ENCODE data around the gene PLA2G6. TPM values are rescaled to one million over a fixed set of nuclear protein-coding genes. Genes with fewer than 3 reads are reported as not detected.

Gene PLA2G6
- total RNA-seq, 1 donor from 2014 or later, result 76.4 TPM

DNA sequence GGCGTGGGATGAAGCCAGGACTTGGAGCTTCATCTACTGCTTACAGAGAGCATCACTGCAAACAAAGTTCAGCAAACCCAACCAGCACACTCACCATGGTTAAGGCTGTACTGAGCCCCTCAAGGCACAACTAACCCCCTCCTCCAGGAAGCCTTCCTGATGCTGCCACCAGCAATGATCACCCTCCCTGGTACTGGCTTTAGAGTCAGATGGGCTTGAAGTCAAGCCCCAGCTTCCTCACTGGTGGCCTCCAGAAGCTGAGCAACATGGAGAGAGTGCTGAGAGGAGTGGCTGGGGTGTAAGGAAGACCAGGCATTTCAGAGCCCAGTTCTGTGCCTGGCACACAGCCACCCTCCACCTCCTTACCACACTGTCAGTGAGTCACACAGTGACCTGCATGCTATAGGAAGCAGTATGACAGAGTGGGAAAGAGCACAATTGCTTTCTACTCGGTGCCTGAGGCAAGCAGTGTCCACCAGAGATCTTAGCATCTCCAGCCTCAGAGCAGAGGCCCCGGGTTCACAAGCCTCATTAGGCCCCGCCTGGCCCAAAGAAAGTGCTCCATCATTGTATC is 46.4 kb downstream of the PLA2G6 start:
- H3K4me1 Mint-ChIP-seq (ENCODE audit: low read depth), result no peaks in the 10 kb centered on the region
- no peaks in the 10 kb centered on the region for H3K9me3 Mint-ChIP-seq (ENCODE audit: low read depth)
- DNase-seq (ENCODE audit: low spot score, unreplicated experiment), result no peak
- H3K36me3 Mint-ChIP-seq (ENCODE audit: insufficient read depth), result peaks cover 8% of the 10 kb centered on the region
- TF ChIP-seq, protein P1, sequence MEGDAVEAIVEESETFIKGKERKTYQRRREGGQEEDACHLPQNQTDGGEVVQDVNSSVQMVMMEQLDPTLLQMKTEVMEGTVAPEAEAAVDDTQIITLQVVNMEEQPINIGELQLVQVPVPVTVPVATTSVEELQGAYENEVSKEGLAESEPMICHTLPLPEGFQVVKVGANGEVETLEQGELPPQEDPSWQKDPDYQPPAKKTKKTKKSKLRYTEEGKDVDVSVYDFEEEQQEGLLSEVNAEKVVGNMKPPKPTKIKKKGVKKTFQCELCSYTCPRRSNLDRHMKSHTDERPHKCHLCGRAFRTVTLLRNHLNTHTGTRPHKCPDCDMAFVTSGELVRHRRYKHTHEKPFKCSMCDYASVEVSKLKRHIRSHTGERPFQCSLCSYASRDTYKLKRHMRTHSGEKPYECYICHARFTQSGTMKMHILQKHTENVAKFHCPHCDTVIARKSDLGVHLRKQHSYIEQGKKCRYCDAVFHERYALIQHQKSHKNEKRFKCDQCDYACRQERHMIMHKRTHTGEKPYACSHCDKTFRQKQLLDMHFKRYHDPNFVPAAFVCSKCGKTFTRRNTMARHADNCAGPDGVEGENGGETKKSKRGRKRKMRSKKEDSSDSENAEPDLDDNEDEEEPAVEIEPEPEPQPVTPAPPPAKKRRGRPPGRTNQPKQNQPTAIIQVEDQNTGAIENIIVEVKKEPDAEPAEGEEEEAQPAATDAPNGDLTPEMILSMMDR (IDR thresholded peaks at IDR 0.05; ENCODE audit: unreplicated experiment), result no peak
- no peak overlapping the region for H3K4me3 Mint-ChIP-seq (ENCODE audit: low read depth)
- no peaks in the 10 kb centered on the region for H3K27me3 Mint-ChIP-seq
- no peak overlapping the region for H3K27ac Mint-ChIP-seq

DNA sequence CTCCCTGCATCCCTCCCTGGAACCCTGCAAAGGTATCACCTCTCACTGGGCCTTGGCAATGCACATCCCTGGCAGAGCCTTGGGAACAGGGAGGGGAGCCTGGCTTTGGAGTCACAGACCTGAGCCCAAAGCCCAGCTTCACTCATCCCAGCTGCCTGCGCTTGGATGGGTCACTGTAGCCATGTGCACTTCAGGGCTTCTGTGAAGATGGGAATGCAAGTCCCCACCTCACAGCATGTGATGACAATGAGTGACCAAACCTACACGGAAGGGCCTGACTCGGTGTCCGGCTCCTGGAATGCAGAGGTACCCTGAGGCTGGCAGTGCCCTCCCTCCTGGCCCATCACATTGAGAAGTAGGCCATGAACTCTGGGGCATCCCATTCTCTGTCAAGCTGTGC is 48.3 kb downstream of the PLA2G6 start:
- no peak for DNase-seq (ENCODE audit: low spot score, unreplicated experiment)
- H3K9me3 Mint-ChIP-seq (ENCODE audit: low read depth), result no peaks in the 10 kb centered on the region
- no peak overlapping the region for H3K4me3 Mint-ChIP-seq (ENCODE audit: low read depth)
- no peak overlapping the region for H3K27ac Mint-ChIP-seq
- TF ChIP-seq, protein P1 (IDR thresholded peaks at IDR 0.05; ENCODE audit: unreplicated experiment), result no peak
- H3K4me1 Mint-ChIP-seq (ENCODE audit: low read depth), result no peaks in the 10 kb centered on the region
- peaks cover 8% of the 10 kb centered on the region for H3K36me3 Mint-ChIP-seq (ENCODE audit: insufficient read depth)
- no peaks in the 10 kb centered on the region for H3K27me3 Mint-ChIP-seq

DNA sequence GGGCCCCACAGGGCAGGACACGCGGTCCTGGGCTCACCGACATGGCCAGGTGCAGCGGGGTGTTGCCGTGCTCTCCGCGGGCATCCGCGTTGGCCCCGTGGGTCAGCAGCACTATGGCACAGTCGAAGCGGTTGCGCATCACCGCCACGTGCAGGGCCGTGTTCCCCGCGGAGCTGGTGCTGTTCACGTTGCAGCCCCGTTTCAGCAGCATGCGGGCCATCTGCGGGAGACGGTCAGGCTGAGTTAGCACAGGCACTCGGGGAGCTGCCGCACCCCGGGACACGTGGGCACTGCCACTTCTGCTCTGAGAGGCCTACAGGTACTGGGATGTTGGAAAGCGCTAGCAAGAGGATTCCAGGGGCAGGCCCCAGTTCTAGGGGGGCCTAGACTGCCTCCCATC is 48.8 kb downstream of the PLA2G6 start:
- no peaks in the 10 kb centered on the region for H3K9me3 Mint-ChIP-seq (ENCODE audit: low read depth)
- no peak overlapping the region for H3K27ac Mint-ChIP-seq
- H3K36me3 Mint-ChIP-seq (ENCODE audit: insufficient read depth), result peaks cover 8% of the 10 kb centered on the region
- H3K4me1 Mint-ChIP-seq (ENCODE audit: low read depth), result no peaks in the 10 kb centered on the region
- H3K27me3 Mint-ChIP-seq, result no peaks in the 10 kb centered on the region
- H3K4me3 Mint-ChIP-seq (ENCODE audit: low read depth), result no peak overlapping the region
- TF ChIP-seq, protein P1 (IDR thresholded peaks at IDR 0.05; ENCODE audit: unreplicated experiment), result no peak
- no peak for DNase-seq (ENCODE audit: low spot score, unreplicated experiment)

DNA sequence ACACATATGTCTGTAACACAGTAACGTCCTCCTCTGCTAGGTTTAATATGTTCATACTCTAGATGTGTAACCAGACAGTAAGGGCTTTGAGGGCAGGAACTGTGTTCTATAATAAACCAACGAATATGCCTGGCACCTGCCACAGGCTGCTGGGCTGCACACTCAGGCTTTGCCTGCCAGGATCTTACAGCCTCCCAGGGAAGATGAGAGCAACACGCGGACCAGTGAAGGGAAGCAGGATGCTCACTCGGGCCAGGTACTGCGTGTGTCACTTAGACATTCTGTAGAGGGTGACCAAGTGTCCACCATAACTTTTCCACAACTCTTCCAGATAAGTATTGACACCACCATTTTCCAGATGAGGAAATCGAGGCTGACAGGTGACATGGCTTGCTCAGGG is 49.5 kb downstream of the PLA2G6 start:
- Mint-ChIP-seq H3K9me3 (ENCODE audit: low read depth) (no peaks in the 10 kb centered on the region), H3K4me1 (ENCODE audit: low read depth) (no peaks in the 10 kb centered on the region), H3K27me3 (no peaks in the 10 kb centered on the region), H3K27ac (no peak overlapping the region), H3K36me3 (ENCODE audit: insufficient read depth) (peaks cover 8% of the 10 kb centered on the region), H3K4me3 (ENCODE audit: low read depth) (no peak overlapping the region)
- no peak for DNase-seq (ENCODE audit: low spot score, unreplicated experiment)
- TF ChIP-seq, protein P1 (IDR thresholded peaks at IDR 0.05; ENCODE audit: unreplicated experiment), result no peak

DNA sequence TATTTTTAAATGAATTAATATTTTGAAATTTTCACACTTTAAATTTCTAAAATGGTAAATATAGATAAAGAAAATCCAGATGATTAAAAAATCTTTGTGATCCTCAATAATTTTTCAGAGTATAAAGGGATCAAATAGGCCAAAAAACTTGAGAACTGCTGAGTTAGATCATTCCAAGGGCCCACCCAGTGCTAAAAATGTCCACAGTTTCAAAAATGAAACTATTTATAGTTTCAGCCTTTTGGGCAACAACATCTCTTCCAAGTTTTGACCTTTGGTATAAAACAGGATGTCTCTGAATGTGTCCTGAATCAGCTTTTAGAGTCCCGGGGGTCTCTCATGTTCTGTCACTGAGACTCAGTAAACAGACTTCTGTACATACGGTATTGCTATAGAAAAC is 50.2 kb downstream of the PLA2G6 start:
- peaks cover 11% of the 10 kb centered on the region for H3K36me3 Mint-ChIP-seq (ENCODE audit: insufficient read depth)
- TF ChIP-seq, protein P1 (IDR thresholded peaks at IDR 0.05; ENCODE audit: unreplicated experiment), result no peak
- no peaks in the 10 kb centered on the region for H3K4me1 Mint-ChIP-seq (ENCODE audit: low read depth)
- no peak overlapping the region for H3K27ac Mint-ChIP-seq
- DNase-seq (ENCODE audit: low spot score, unreplicated experiment), result no peak
- H3K4me3 Mint-ChIP-seq (ENCODE audit: low read depth), result no peak overlapping the region
- H3K9me3 Mint-ChIP-seq (ENCODE audit: low read depth), result no peaks in the 10 kb centered on the region
- H3K27me3 Mint-ChIP-seq, result no peaks in the 10 kb centered on the region

All from progenitor cell of endocrine pancreas (in vitro differentiated cells).